ENCODE data around the gene ADCY2. TPM values are rescaled to one million over a fixed set of nuclear protein-coding genes. Genes with fewer than 3 reads are reported as not detected.

ADCY2 gene
- total and polyA plus RNA-seq, 9 of the 15 experiments (the other 6 are each of a cell fraction or from before 2014, with no cell fraction given), result 0.01 to 0.15 (median 0.03) TPM; not detected in 5

DNA sequence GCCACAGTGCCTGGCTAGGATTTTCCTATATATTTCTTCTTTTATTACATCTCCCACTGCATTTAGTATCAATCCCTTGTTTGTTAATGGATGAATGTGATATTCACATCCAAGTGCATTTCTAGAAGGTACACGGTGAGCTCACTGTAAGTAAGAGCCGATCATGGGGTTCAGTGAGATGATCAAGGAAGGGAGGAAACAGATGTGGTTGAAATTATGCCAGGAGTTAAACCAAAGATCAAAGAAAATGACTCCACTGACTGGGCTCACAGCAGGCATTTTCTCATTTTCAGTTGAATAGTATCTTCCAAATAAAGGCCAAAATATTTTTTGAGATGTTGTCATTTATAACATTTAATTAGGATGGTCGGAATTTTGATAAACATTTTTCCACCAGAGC lies 357.2 kb downstream of the ADCY2 start:
- no peak for DNase-seq (ENCODE audit: extremely low read depth in 1 of 4, low spot score in 3 of 4)
- no peak overlapping the region for H3K4me2 ChIP-seq (ENCODE audit: insufficient read depth, low read length)
- no peaks in the 10 kb centered on the region for H3K9me3 ChIP-seq (replicated peaks; ENCODE audit: control insufficient read depth, insufficient read depth, low read depth, low read length)
- POLR2A ChIA-PET, result no interaction called here
- no TSS peak for BruUV-seq (replicated peaks)
- no peak overlapping the region for H3K4me3 ChIP-seq
- in situ Hi-C loops (cut with MboI), result loop anchor here (10.0 kb wide), 1 partner anchor 928 kb away; no protein-coding TSS in a partner anchor
- no peaks in the 10 kb centered on the region for H3K79me2 ChIP-seq (ENCODE audit: control insufficient read depth, insufficient read depth, low read length)
- H3K27ac ChIP-seq (ENCODE audit: extremely low read depth, low read depth, low read length), result no peak overlapping the region
- no peak overlapping the region for H3K9ac ChIP-seq (ENCODE audit: insufficient read depth in 1 of 2, low read depth in 2 of 2, low read length in 2 of 2)
- H3K9me1 ChIP-seq (ENCODE audit: control insufficient read depth, insufficient read depth, low read length), result no peaks in the 10 kb centered on the region
- intact Hi-C loops (cut with micrococcal nuclease), result no loop called here
- H2AFZ ChIP-seq (ENCODE audit: low read depth, low read length), result no peak overlapping the region
- ATAC-seq, result no peak
- no peaks in the 10 kb centered on the region for H4K20me1 ChIP-seq (replicated peaks; ENCODE audit: control insufficient read depth, insufficient read depth, low read length)
- FAIRE-seq, result no peak
- no peaks in the 10 kb centered on the region for H3K27me3 ChIP-seq (ENCODE audit: control insufficient read depth in 2 of 2, insufficient read depth in 2 of 2, low read length in 2 of 2)
- no peaks in the 10 kb centered on the region for H3K4me1 ChIP-seq (replicated peaks in 1 of 2; ENCODE audit: control insufficient read depth in 2 of 2, insufficient read depth in 2 of 2, low read length in 2 of 2)
- CTCF ChIA-PET (ENCODE audit: low intra/inter-chr PET ratio), result interaction anchor here (0.6 kb wide), 1 partner anchor 496 kb away, joined by 3 read pairs; no protein-coding TSS in a partner anchor
- H3K36me3 ChIP-seq (ENCODE audit: control insufficient read depth, insufficient read depth, low read length), result no peaks in the 10 kb centered on the region
- WGBS (ENCODE audit: insufficient coverage, low coverage, missing lambda C conversion rate), result 0% methylated on average over 3 of the region's 3 CpGs
- TF ChIP-seq, protein P1, sequence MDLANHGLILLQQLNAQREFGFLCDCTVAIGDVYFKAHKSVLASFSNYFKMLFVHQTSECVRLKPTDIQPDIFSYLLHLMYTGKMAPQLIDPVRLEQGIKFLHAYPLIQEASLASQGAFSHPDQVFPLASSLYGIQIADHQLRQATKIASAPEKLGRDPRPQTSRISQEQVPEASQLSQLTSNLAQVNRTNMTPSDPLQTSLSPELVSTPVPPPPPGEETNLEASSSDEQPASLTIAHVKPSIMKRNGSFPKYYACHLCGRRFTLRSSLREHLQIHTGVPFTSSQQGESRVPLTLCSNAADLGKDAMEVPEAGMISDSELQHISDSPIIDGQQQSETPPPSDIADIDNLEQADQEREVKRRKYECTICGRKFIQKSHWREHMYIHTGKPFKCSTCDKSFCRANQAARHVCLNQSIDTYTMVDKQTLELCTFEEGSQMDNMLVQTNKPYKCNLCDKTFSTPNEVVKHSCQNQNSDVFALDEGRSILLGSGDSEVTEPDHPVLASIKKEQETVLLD (IDR thresholded peaks at IDR 0.05), result no peak
- TF ChIP-seq ZKSCAN3 (CRISPR knock-in tag; IDR thresholded peaks at IDR 0.05) (no peak), ZFPM2 (CRISPR knock-in tag; IDR thresholded peaks at IDR 0.05) (no peak), ZNF253 (CRISPR knock-in tag; conservative IDR thresholded peaks at IDR 0.05) (no peak), SMAD3 (CRISPR knock-in tag; conservative IDR thresholded peaks at IDR 0.05) (no peak), ZNF134 (CRISPR knock-in tag; conservative IDR thresholded peaks at IDR 0.05) (no peak), ZNF79 (CRISPR knock-in tag; IDR thresholded peaks at IDR 0.05; ENCODE audit: low read depth) (no peak), ETV6 (IDR thresholded peaks at IDR 0.05; ENCODE audit: borderline replicate concordance in 1 of 2, low read depth in 2 of 2, low read length in 1 of 2) (no peak), ETV6 (CRISPR knock-in tag; IDR thresholded peaks at IDR 0.05; ENCODE audit: borderline replicate concordance) (no peak), ZNF140 (CRISPR knock-in tag; IDR thresholded peaks at IDR 0.05) (no peak), ATF7 (IDR thresholded peaks at IDR 0.05) (no peak), CBFA2T2 (conservative IDR thresholded peaks at IDR 0.05) (no peak)
- TF ChIP-seq, protein P2, sequence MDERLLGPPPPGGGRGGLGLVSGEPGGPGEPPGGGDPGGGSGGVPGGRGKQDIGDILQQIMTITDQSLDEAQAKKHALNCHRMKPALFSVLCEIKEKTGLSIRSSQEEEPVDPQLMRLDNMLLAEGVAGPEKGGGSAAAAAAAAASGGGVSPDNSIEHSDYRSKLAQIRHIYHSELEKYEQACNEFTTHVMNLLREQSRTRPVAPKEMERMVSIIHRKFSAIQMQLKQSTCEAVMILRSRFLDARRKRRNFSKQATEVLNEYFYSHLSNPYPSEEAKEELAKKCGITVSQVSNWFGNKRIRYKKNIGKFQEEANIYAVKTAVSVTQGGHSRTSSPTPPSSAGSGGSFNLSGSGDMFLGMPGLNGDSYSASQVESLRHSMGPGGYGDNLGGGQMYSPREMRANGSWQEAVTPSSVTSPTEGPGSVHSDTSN (CRISPR knock-in tag; IDR thresholded peaks at IDR 0.05; ENCODE audit: low read depth), result no peak
- TF ChIP-seq, protein P2 (tag; conservative IDR thresholded peaks at IDR 0.05; ENCODE audit: low read depth), result no peak
- TF ChIP-seq, protein P3, sequence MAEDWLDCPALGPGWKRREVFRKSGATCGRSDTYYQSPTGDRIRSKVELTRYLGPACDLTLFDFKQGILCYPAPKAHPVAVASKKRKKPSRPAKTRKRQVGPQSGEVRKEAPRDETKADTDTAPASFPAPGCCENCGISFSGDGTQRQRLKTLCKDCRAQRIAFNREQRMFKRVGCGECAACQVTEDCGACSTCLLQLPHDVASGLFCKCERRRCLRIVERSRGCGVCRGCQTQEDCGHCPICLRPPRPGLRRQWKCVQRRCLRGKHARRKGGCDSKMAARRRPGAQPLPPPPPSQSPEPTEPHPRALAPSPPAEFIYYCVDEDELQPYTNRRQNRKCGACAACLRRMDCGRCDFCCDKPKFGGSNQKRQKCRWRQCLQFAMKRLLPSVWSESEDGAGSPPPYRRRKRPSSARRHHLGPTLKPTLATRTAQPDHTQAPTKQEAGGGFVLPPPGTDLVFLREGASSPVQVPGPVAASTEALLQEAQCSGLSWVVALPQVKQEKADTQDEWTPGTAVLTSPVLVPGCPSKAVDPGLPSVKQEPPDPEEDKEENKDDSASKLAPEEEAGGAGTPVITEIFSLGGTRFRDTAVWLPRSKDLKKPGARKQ (CRISPR knock-in tag; IDR thresholded peaks at IDR 0.05), result no peak

Measured in K562 (cell line).